Mammary epithelial cell (primary cell): ENCODE data around the gene PCGF5.

ENCODE experiments used
- EZH2 ChIP-seq: IDR thresholded peaks from 2 replicates; pipeline ENCODE4 v1.6.1; 2012; ENCODE audit warnings: low read length, inconsistent platforms, borderline replicate concordance
- TF ChIP-seq, protein P1 (sequence below), 2 donors: IDR thresholded peaks in 1 of 2; conservative IDR thresholded peaks in 1 of 2; 2 replicates each; pipeline ENCODE4 v1.5.1; 2011 to 2012; ENCODE audit warnings: inconsistent platforms in 2 of 2, low read length in 2 of 2, mild to moderate bottlenecking in 2 of 2, control low read depth in 1 of 2, low read depth in 1 of 2; ENCODE audit not compliant: insufficient read depth in 1 of 2; ENCODE audit errors: extremely low read depth in 1 of 2

DNA sequence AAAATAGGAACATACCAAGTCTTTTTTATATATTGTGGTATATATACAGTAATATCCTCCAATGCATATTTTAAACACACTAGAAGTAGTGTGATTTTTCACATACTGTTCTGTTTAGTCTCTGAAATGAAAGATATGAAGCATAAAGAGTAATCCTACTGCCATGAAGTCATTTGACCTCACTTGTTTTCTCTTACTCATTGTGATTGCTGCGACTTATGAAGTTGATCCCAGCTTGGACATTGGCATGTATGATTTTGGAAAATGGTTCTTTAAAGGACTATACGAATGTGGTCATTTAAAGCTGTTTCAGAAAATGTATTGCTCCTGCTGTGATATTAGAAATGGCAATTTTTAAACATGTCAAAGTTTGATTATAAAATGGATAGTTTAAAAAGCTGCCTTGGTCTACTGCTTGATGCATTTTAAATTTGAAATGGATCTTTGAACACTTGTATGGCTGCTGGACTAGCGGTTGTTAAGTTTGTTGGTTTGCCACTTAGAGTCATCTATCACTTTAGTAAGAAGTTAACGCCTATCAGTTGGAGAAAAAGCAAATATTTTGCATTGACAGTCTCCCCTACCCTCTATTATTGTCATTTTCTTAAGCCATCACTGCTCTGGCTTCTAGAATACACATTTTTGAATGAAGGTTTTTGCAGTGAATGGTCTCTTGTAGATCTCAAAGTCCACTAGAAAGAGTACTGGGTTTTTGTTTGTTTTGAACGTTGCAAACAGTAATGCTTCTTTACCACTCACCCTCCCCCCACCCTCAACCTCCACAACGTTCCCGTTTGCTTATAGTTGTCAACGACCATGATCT is 881 bp upstream of the PCGF5 start:
- no peak for TF ChIP-seq EZH2
- TF ChIP-seq, protein P1, sequence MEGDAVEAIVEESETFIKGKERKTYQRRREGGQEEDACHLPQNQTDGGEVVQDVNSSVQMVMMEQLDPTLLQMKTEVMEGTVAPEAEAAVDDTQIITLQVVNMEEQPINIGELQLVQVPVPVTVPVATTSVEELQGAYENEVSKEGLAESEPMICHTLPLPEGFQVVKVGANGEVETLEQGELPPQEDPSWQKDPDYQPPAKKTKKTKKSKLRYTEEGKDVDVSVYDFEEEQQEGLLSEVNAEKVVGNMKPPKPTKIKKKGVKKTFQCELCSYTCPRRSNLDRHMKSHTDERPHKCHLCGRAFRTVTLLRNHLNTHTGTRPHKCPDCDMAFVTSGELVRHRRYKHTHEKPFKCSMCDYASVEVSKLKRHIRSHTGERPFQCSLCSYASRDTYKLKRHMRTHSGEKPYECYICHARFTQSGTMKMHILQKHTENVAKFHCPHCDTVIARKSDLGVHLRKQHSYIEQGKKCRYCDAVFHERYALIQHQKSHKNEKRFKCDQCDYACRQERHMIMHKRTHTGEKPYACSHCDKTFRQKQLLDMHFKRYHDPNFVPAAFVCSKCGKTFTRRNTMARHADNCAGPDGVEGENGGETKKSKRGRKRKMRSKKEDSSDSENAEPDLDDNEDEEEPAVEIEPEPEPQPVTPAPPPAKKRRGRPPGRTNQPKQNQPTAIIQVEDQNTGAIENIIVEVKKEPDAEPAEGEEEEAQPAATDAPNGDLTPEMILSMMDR (conservative IDR thresholded peaks at IDR 0.05 in 1 of 2, IDR thresholded peaks at IDR 0.05 in 1 of 2; ENCODE audit: extremely low read depth in 1 of 2, insufficient read depth in 1 of 2, low read depth in 1 of 2, low read length in 2 of 2) = no peak
